ENCODE measurements around the gene MPP3.

The MPP3 gene

DNA sequence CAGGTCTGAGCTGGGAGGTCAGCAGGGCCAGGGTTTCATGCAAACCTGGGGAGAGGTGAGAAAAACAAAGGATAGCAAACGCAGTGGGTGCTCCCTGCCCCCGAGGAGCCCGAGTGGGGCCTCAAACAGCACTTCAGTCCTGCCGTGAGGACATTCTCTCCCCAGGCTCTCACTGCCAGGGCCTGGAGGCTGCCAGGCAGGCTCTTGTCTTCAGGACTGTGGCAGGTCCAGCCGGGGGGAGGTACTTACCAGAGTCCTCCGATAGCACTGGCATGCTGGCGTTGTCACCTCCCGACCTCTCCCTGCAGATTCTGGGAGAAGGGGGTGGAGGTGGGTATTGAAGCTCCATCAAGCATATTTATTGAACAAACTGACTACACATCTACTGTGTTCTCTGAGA lies 1.3 kb downstream of the MPP3 start:
- no peak for DNase-seq

DNA sequence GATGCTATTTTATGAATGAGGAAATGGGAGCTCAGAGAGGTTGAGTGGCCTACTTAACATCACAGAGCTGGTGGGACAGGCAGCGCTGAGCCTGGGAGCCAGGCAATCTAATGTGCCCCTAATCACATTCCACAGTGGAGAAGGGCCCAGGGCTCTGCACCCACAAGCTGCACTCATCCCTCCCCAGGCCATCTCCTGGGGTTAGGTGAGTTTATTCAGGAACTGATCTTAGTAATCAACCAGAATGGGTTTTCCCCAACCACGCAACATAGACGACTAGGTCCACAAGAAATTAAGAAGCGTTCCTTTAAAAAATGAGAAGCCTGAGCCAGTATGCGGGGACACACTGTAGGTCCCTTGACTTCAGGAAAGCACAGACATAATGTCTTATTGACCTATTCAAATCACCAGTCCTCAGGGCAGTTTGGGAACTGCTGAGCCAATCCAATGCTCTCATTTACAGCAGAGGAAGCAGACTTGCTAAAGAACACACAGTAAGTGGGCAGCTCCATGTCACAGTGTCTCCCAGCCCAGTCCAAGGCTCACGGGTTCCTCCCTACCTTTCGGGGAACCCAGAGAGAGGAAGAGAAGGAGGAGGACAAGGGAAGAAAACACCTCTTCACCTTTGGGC lies 2.3 kb downstream of the MPP3 start:
- peak; percentile 27 to 32 for DNase-seq

GRCh38 chr17:43829738-43830137 lies 3.2 kb downstream of the MPP3 start:
- DNase-seq = no peak

DNA sequence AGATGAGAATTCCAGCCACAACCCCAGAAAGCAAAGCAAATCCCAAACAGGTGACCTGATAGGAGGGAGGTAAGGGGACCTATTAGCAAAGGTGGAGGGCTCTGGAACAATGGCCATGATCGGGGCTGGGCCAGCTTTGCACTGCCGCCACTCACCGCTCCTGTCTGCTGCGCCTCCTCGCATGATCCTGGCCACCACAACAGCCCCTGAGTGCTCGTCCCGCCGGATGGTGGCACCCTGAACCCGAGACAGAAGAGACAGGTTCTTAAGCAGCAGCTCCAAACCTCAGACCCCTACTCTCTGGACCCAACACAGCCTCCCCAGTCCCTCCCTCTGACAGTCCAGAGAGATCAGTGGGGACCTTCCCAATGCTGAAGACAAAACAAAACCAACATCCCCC lies 5.3 kb downstream of the MPP3 start:
- no peak for DNase-seq

GRCh38 chr17:43826206-43826605 lies 6.7 kb downstream of the MPP3 start:
- DNase-seq = no peak

DNA sequence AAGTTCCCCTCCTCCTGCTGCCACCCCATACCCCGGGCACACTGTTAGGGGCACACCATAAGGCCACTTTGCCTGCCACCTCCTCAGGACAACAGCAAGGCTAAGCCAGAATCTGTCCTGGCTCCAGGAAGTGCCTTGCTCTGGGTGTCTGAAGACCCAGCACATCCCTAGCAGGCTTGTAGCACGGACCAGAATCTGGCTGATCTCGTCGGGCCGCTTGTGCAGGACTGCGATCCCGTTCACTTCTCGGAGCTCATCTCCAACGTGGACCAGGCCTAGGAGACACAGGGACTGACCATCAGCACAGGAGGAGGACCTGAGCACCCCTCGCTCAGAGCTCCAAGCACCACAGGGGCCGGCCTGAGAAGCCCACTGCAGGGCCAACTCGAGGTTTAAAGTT lies 7.4 kb downstream of the MPP3 start:
- DNase-seq = no peak

GRCh38 chr17:43823350-43824084 lies 9.4 kb downstream of the MPP3 start:
- no peak for DNase-seq

- no peak for DNase-seq
Measured at GRCh38 chr17:43822570-43823190, 10.3 kb downstream of the MPP3 start.

- no peak for DNase-seq
Measured at GRCh38 chr17:43820759-43821158, 12.2 kb downstream of the MPP3 start.

GRCh38 chr17:43818966-43819365 lies 14.0 kb downstream of the MPP3 start:
- no peak for DNase-seq

GRCh38 chr17:43817826-43818225 lies 15.1 kb downstream of the MPP3 start:
- no peak for DNase-seq

- DNase-seq = no peak
Measured at GRCh38 chr17:43816336-43817320, 16.3 kb downstream of the MPP3 start.

GRCh38 chr17:43814714-43815113 lies 18.2 kb downstream of the MPP3 start:
- DNase-seq = no peak

DNA sequence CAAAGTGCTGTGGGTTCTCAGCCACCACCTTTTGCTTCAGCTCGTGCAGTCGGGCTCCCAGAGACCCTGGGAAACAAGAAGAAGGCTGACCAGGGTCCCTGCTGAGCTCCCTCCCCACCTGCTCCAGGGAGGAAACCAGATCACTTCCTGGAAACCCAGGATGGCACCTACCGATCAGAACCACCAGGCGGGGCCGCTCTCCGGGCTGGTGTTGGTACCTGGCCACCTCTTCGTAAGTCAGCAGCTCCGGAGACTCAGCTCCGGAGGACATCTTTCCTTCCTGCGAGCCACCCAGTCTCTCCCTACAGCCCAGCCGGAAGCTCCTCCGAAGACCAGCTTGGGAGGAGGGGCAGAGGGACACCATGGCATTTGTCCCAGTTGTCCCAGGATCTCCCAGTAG lies 18.9 kb downstream of the MPP3 start:
- no peak for DNase-seq

DNA sequence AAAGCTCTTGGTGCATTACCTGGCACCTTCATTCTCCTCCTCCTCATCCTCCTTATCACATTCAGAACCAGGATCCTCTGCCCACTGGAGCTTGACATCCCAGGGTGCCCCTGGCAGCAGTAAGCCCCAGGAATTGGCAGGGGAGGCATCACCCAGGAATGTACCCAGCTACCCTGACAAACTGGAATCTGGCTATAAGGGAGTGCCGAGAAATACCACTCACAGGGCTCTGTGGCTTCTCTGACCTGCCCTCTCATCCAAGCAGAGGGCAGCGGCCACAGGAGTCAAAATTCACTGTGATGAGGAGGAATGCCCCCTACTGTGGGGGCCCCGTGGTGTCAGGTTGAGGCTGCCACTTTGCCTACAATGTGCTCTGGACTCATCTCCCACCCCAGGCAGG lies 19.6 kb downstream of the MPP3 start:
- DNase-seq = no peak

DNA sequence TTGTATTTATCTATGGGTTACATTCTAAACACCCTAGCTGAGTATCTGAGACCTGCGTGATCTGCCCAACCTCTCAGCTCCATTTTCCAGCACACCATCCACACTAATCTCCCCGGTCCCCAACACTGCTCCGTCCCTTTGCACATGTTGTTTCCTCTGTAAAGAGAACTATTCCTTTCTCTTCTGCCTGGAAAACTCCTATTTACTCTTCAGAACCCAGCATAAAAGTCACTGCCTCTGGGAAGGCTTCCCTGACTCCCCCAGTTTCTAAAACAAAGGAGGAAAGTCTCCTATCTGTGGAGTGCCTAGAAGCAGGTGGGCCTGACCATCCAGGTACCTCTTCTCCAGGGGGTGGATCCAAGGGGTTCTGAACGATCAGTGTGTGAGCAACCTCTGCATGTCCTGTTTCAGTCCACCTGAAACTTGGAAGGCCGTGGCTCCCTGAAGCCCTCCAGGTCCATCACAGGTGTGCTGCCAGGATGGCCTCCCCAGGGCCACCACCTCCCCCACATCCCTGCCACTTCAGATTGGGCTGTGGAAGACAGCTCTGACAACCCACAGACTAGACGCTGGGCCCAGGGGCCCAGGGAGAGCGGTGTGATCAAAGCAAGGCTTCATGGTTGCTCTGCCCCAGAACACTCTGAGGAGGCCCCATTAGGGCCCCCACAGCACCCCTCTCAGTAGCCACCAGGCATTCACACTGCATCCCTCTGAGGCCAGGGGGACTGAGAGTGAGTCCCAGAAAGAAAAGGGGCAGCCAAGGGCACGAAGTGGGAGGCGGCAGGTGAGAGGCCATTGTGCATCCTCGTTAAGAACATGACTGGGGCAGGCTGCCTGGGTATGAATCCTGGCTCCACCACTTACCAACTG lies 20.3 kb downstream of the MPP3 start:
- DNase-seq = no peak

- no peak for DNase-seq
Measured at GRCh38 chr17:43810823-43811222, 22.1 kb downstream of the MPP3 start.

GRCh38 chr17:43810226-43810715 lies 22.7 kb downstream of the MPP3 start:
- no peak for DNase-seq

GRCh38 chr17:43809121-43809520 lies 23.8 kb downstream of the MPP3 start:
- DNase-seq = no peak

- no peak for DNase-seq
Measured at GRCh38 chr17:43808076-43808475, 24.9 kb downstream of the MPP3 start.

- DNase-seq = no peak
Measured at GRCh38 chr17:43805117-43805516, 27.8 kb downstream of the MPP3 start.

- no peak for DNase-seq
Measured at GRCh38 chr17:43803758-43804157, 29.2 kb downstream of the MPP3 start.

All from activated T-cell treated with anti-CD3 and anti-CD28 coated beads, Interleukin-2, amount 50 U/mL, for 48 hours (primary cell).